GM12891 (cell line): ENCODE data around the gene MED7.

Source experiments
- POLR2A ChIP-seq: IDR thresholded peaks from 2 replicates; pipeline ENCODE4 v1.6.1; 2011; ENCODE audit warnings: low read depth, low read length, control low read depth
- POLR2AphosphoS5 ChIP-seq: IDR thresholded peaks from 2 replicates; pipeline ENCODE4 v1.6.1; 2011; ENCODE audit warnings: low read depth, low read length, control low read depth
- SPI1 ChIP-seq: IDR thresholded peaks from 2 replicates; pipeline ENCODE4 v1.6.1; 2011; ENCODE audit warnings: low read depth, low read length, control low read depth
- TAF1 ChIP-seq: IDR thresholded peaks from 2 replicates; pipeline ENCODE4 v1.6.1; 2011; ENCODE audit warnings: low read depth, low read length, control low read depth

DNA sequence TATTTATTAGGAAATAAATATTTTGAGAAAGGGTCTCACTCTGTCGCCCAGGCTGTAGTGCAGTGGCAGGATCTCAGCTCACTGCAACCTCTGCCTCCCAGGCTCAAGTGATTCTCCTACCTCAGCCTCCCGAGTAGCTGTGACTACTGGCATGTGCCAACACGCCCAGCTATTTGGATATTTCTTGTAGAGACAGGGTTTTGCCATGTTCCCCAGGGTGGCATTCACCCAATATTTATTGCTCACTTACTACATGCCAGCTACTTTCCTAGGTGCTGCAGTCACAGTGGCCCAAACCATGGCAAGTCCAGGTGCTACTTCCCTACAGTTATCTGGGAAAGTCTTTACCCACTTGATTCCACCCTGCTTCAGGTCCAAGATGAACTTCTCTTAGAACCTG is 8.3 kb upstream of the MED7 start:
- TF ChIP-seq POLR2A = no peak
- TF ChIP-seq SPI1 = no peak
- TF ChIP-seq POLR2AphosphoS5 = no peak
- no peak for TF ChIP-seq TAF1
